ENCODE results near the gene MAG. TPM values are rescaled to one million over a fixed set of nuclear protein-coding genes. Genes with fewer than 3 reads are reported as not detected.

Gene MAG
- total and polyA plus RNA-seq, 2 of the 13 experiments (the other 11 are each of a cell fraction or from before 2014, with no cell fraction given) = 0.20 to 1.3 TPM

GRCh38 chr19:35248310-35249145, 43.4 kb upstream of the MAG start, which contains the start of gene LSR (continued):
- TF ChIP-seq GLMP (CRISPR knock-in tag; IDR thresholded peaks at IDR 0.05; ENCODE audit: borderline replicate concordance) (no peak), ZNF589 (CRISPR knock-in tag; conservative IDR thresholded peaks at IDR 0.05) (peak; percentile 96), ZKSCAN5 (CRISPR knock-in tag; IDR thresholded peaks at IDR 0.05) (0 out of 2 replicates have a peak, but pooled peaks have one; percentile 34), HNF4G (IDR thresholded peaks at IDR 0.05; ENCODE audit: borderline replicate concordance, low read depth, low read length) (peak; percentile 25; the same call in 1 of the 2 replicates), HNF4G (CRISPR knock-in tag; IDR thresholded peaks at IDR 0.05; ENCODE audit: borderline replicate concordance, low read depth) (peak; percentile 65; the same call in 1 of the 2 replicates), ZNF687 (CRISPR knock-in tag; IDR thresholded peaks at IDR 0.05) (peak; percentile 72), FOXP1 (IDR thresholded peaks at IDR 0.05) (0 out of 2 replicates have a peak, but pooled peaks have one; percentile 25), FOXP1 (CRISPR knock-in tag; IDR thresholded peaks at IDR 0.05) (0 out of 2 replicates have a peak, but pooled peaks have one; percentile 15), SETDB1 (CRISPR knock-in tag; IDR thresholded peaks at IDR 0.05; ENCODE audit: borderline replicate concordance) (no peak), MEF2D (CRISPR knock-in tag; IDR thresholded peaks at IDR 0.05) (peak; percentile 17), ZNF746 (CRISPR knock-in tag; IDR thresholded peaks at IDR 0.05) (peak; percentile 85), TGIF2 (CRISPR knock-in tag; IDR thresholded peaks at IDR 0.05) (no peak), ZFP62 (CRISPR knock-in tag; IDR thresholded peaks at IDR 0.05) (no peak), RXRB (CRISPR knock-in tag; IDR thresholded peaks at IDR 0.05; ENCODE audit: borderline replicate concordance) (0 out of 2 replicates have a peak, but pooled peaks have one; percentile 29), SMYD3 (CRISPR knock-in tag; IDR thresholded peaks at IDR 0.05) (no peak), RBFOX2 (IDR thresholded peaks at IDR 0.05; ENCODE audit: low read depth, low read length) (peak; percentile 99), ZNF672 (CRISPR knock-in tag; IDR thresholded peaks at IDR 0.05) (peak; percentile 57; the same call in 1 of the 2 replicates), ATF1 (CRISPR knock-in tag; IDR thresholded peaks at IDR 0.05) (no peak), AGO2 (optimal IDR thresholded peaks at IDR 0.05; ENCODE audit: low read depth, low read length) (peak; percentile 71), SNAPC2 (CRISPR knock-in tag; IDR thresholded peaks at IDR 0.05) (peak; percentile 70; the same call in 1 of the 2 replicates), ZNF296 (CRISPR knock-in tag; conservative IDR thresholded peaks at IDR 0.05) (no peak)
